Endothelial cell of umbilical vein (primary cell): ENCODE results near the gene TTLL11. TPM values are rescaled to one million over a fixed set of nuclear protein-coding genes. Genes with fewer than 3 reads are reported as not detected.

Experiments
- BruUV-seq: library from RNA; stranded (reverse); fragments of 400-500 nt; replicated peaks from 2 replicates; lab custom pipeline; 2021; lab: Mats Ljungman, UMichigan
- CTCF ChIA-PET: fragments of 300-600, 350-600 bp; sonication (Branson Sonifier 250); formaldehyde crosslinking; loops from one replicate; lab custom pipeline; 2021; ENCODE audit warnings: antibody characterized with exemption, inconsistent platforms; lab: Charles Lee
- POLR2A ChIA-PET: fragments of 300-600, 350-600 bp; sonication (Branson Sonifier 250); formaldehyde crosslinking; loops from one replicate; lab custom pipeline; 2021; ENCODE audit warnings: antibody characterized with exemption, inconsistent platforms; lab: Charles Lee
- DNase-seq: peaks from one replicate; pipeline ENCODE4 v3.0.0-alpha.2; 2011; ENCODE audit warnings: low read depth, low spot score
- FAIRE-seq: peaks from 2 replicates; lab custom pipeline; 2011; peaks lifted over from hg19 to GRCh38; lab: Jason Lieb, UNC
- H2AFZ ChIP-seq: 2 replicates; pipeline ENCODE4 v1.6.0; 2012; ENCODE audit warnings: low read depth, low read length, control low read depth, inconsistent platforms
- H3K27ac ChIP-seq: 2 replicates; pipeline ENCODE4 v1.5.1; 2011; ENCODE audit warnings: low read depth, mild to moderate bottlenecking, control low read depth, low read length, moderate library complexity; ENCODE audit not compliant: insufficient read depth
- H3K27me3 ChIP-seq, 2 experiments: 2 replicates each; pipeline versions ENCODE4 v1.6.0 to v1.6.1; 2011; ENCODE audit warnings: low read length in 2 of 2, mixed read lengths in 1 of 2; ENCODE audit not compliant: control insufficient read depth in 2 of 2, insufficient read depth in 2 of 2
- H3K36me3 ChIP-seq, 2 experiments: 2 replicates in 1 of 2; 3 replicates in 1 of 2; pipeline ENCODE4 v1.5.1; 2011; ENCODE audit warnings: low read length in 2 of 2, mild to moderate bottlenecking in 1 of 2, moderate library complexity in 1 of 2; ENCODE audit not compliant: control insufficient read depth in 2 of 2, insufficient read depth in 2 of 2; ENCODE audit errors: extremely low read depth in 1 of 2
- H3K4me1 ChIP-seq: 3 replicates; pipeline ENCODE4 v1.5.1; 2011; ENCODE audit warnings: mild to moderate bottlenecking, low read length; ENCODE audit not compliant: control insufficient read depth, insufficient read depth; ENCODE audit errors: extremely low read depth
- H3K4me2 ChIP-seq: 2 replicates; pipeline ENCODE4 v1.6.1; 2011; ENCODE audit warnings: low read length, control low read depth, mixed read lengths; ENCODE audit not compliant: insufficient read depth
- H3K4me3 ChIP-seq, 3 experiments: fragments of 200-600 bp in 1 of 3; sonication (generic), shearing (Covaris generic) in 1 of 3; replicated peaks in 1 of 3; 2 replicates each; pipeline ENCODE4 v1.5.1; 2011 to 2016; ENCODE audit warnings: control low read depth in 3 of 3, low read length in 3 of 3, mild to moderate bottlenecking in 2 of 3, inconsistent platforms in 1 of 3, low read depth in 1 of 3, moderate library complexity in 1 of 3; ENCODE audit not compliant: insufficient read depth in 1 of 3
- H3K79me2 ChIP-seq: 2 replicates; pipeline ENCODE4 v1.6.0; 2012; ENCODE audit warnings: low read length, inconsistent platforms; ENCODE audit not compliant: control insufficient read depth, insufficient read depth
- H3K9ac ChIP-seq: replicated peaks from 2 replicates; pipeline ENCODE3; 2011; ENCODE audit warnings: low read length, control low read depth; ENCODE audit not compliant: insufficient read depth; ENCODE audit errors: extremely low read depth
- H3K9me1 ChIP-seq: replicated peaks from 3 replicates; pipeline ENCODE4 v1.6.0; 2011; ENCODE audit warnings: mild to moderate bottlenecking, low read length; ENCODE audit not compliant: control insufficient read depth, insufficient read depth; ENCODE audit errors: extremely low read depth
- H3K9me3 ChIP-seq: replicated peaks from 2 replicates; pipeline ENCODE4 v1.5.1; 2012; ENCODE audit warnings: low read length, inconsistent platforms; ENCODE audit not compliant: control insufficient read depth, insufficient read depth
- H4K20me1 ChIP-seq: replicated peaks from 2 replicates; pipeline ENCODE3; 2011; ENCODE audit warnings: mild to moderate bottlenecking, low read length; ENCODE audit not compliant: control insufficient read depth, insufficient read depth; ENCODE audit errors: extremely low read depth
- EZH2 ChIP-seq: IDR thresholded peaks from 2 replicates; pipeline ENCODE4 v1.6.1; 2012; ENCODE audit warnings: borderline replicate concordance, low read depth, mild to moderate bottlenecking, moderate library complexity, low read length, inconsistent platforms; ENCODE audit not compliant: severe bottlenecking
- FOS ChIP-seq: IDR thresholded peaks from 2 replicates; pipeline ENCODE4 v1.6.1; 2011; ENCODE audit warnings: mild to moderate bottlenecking, low read length, moderate library complexity, borderline replicate concordance; ENCODE audit not compliant: insufficient read depth
- GATA2 ChIP-seq: IDR thresholded peaks from 2 replicates; pipeline ENCODE4 v1.7.0; 2011; ENCODE audit warnings: low read depth, mild to moderate bottlenecking, moderate library complexity, mixed read lengths, low read length; ENCODE audit not compliant: insufficient read length, insufficient read depth
- JUN ChIP-seq: IDR thresholded peaks from 2 replicates; pipeline ENCODE4 v1.6.1; 2011; ENCODE audit warnings: borderline replicate concordance, low read depth; ENCODE audit not compliant: insufficient read length, insufficient read depth
- MYC ChIP-seq: IDR thresholded peaks from one replicate; pipeline ENCODE4 v1.6.1; 2011; ENCODE audit warnings: mild to moderate bottlenecking, low read depth, low read length
- POLR2A ChIP-seq: IDR thresholded peaks from 2 replicates; pipeline ENCODE4 v1.6.1; 2012; ENCODE audit warnings: low read depth, mild to moderate bottlenecking, control low read depth, low read length
- POLR2AphosphoS5 ChIP-seq: IDR thresholded peaks from 2 replicates; pipeline ENCODE4 v1.6.1; 2012; ENCODE audit warnings: low read depth, mild to moderate bottlenecking, control low read depth, low read length, moderate library complexity; ENCODE audit not compliant: insufficient read depth
- dilution Hi-C: fragments of 300-500 bp; cut with MboI; formaldehyde crosslinking; loops from one replicate; pipeline ENCODE4 v1.15.0; 2019; ENCODE audit warnings: low sequenced_read_pairs; ENCODE audit not compliant: extremely low pct_ligation_motif_present
- intact Hi-C: fragments of 100-400 bp; cut with micrococcal nuclease; formaldehyde crosslinking; loops from one replicate; pipeline ENCODE4 v1.10.0; 2022
- polyA plus RNA-seq, 4 experiments: library from polyadenylated mRNA; depleted of rRNA in 3 of 4; stranded (reverse) in 3 of 4; unstranded in 1 of 4; fragments of >200 nt; gene quantifications; 2 replicates each; pipeline versions ENCODE4 v1.2.1 to v1.2.3, GENCODE V29; 2011 to 2012; ENCODE audit warnings: missing spikeins in 1 of 4
- total RNA-seq: library from RNA; stranded (reverse); gene quantifications from 2 replicates; pipeline ENCODE4 v1.2.3, GENCODE V29; 2021
- TF ChIP-seq, protein P1 (sequence below): IDR thresholded peaks from 2 replicates; pipeline ENCODE4 v1.6.1; 2011; ENCODE audit not compliant: insufficient read depth, insufficient read length
- TF ChIP-seq, protein P2 (sequence below), 2 donors: IDR thresholded peaks; 1 replicate in 1 of 2; 2 replicates in 1 of 2; pipeline ENCODE4 v1.5.1; 2011; ENCODE audit warnings: low read length in 2 of 2, mild to moderate bottlenecking in 2 of 2, moderate library complexity in 2 of 2, control low read depth in 1 of 2, inconsistent platforms in 1 of 2, low read depth in 1 of 2; ENCODE audit not compliant: insufficient read depth in 1 of 2; ENCODE audit errors: extremely low read depth in 1 of 2

Gene TTLL11
- total and polyA plus RNA-seq, 2 donors (not counting 3 experiments of a cell fraction or from before 2014, with no cell fraction given) = 4.9 to 5.1 TPM

DNA sequence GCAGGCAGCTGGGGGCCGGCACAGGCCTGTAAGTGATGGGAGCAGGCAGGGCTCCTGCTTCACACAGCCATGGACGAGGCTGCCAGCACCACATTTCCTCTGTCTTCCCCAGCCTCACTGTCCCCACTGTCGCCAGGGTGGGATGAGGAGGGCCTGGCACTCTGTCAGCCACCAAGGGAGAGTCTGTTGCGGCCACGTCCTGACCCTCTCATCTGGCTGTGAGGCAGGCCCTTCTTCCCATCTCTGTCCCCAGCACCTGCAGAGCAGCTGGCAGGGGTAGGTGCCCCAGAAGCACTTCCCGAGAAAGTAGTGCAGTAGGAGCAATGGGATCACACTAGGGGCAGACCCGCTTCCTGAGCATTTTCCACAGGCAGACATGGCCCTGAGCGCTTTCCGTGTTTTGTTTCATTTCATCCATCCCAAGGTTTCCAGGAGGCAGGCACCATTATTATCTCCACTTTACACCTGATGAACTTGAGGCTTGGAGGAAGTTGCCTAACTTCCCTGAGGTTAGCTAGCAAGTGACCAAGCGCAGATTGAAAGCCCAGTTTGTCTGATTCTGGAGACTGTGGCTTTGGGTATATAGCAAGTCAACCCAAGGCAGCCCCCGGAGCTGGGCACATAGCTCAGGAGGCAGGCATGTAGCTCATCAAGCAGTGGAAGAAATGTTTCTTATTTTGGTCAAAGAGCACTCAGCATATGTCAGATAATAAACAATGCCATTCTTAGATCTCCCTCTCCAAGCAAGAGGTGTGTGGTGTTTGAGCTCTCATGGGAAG lies 239.3 kb downstream of the TTLL11 start:
- dilution Hi-C loops = no loop called here
- Histone ChIP-seq H3K9me3 (no peaks in the 10 kb centered on the region), H3K79me2 (no peaks in the 10 kb centered on the region), H3K27ac (no peak overlapping the region), H3K4me1 (no peaks in the 10 kb centered on the region), H3K36me3 (no peaks in the 10 kb centered on the region), H3K4me3 (no peak overlapping the region), H3K9me1 (no peaks in the 10 kb centered on the region), H3K9ac (no peak overlapping the region), H4K20me1 (no peaks in the 10 kb centered on the region), H2AFZ (no peak overlapping the region), H3K4me2 (no peak overlapping the region), H3K27me3 (no peaks in the 10 kb centered on the region)
- no TSS peak for BruUV-seq
- no peak for TF ChIP-seq EZH2
- TF ChIP-seq POLR2AphosphoS5 = no peak
- TF ChIP-seq, protein P1, sequence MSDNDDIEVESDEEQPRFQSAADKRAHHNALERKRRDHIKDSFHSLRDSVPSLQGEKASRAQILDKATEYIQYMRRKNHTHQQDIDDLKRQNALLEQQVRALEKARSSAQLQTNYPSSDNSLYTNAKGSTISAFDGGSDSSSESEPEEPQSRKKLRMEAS = no peak
- no peak for TF ChIP-seq POLR2A
- TF ChIP-seq, protein P2, sequence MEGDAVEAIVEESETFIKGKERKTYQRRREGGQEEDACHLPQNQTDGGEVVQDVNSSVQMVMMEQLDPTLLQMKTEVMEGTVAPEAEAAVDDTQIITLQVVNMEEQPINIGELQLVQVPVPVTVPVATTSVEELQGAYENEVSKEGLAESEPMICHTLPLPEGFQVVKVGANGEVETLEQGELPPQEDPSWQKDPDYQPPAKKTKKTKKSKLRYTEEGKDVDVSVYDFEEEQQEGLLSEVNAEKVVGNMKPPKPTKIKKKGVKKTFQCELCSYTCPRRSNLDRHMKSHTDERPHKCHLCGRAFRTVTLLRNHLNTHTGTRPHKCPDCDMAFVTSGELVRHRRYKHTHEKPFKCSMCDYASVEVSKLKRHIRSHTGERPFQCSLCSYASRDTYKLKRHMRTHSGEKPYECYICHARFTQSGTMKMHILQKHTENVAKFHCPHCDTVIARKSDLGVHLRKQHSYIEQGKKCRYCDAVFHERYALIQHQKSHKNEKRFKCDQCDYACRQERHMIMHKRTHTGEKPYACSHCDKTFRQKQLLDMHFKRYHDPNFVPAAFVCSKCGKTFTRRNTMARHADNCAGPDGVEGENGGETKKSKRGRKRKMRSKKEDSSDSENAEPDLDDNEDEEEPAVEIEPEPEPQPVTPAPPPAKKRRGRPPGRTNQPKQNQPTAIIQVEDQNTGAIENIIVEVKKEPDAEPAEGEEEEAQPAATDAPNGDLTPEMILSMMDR (IDR thresholded peaks at IDR 0.05; ENCODE audit: extremely low read depth in 1 of 2, insufficient read depth in 1 of 2, low read depth in 1 of 2, low read length in 2 of 2) = no peak
- no peak for TF ChIP-seq FOS
- TF ChIP-seq MYC = no peak
- TF ChIP-seq JUN = no peak
- TF ChIP-seq GATA2 = no peak
- FAIRE-seq (no peak), DNase-seq (no peak)
- POLR2A ChIA-PET = no interaction called here
- CTCF ChIA-PET = interaction anchor here (0.9 to 1.6 kb wide), 6 partner anchors 8 to 170 kb away, joined by 3 to 5 read pairs (median 4); no protein-coding TSS in a partner anchor
- intact Hi-C loops = no loop called here
